ENCODE data around the gene DBT. TPM values are rescaled to one million over a fixed set of nuclear protein-coding genes. Genes with fewer than 3 reads are reported as not detected.

Gene DBT
- total RNA-seq, 1 donor from 2014 or later, result 11.6 TPM

DNA sequence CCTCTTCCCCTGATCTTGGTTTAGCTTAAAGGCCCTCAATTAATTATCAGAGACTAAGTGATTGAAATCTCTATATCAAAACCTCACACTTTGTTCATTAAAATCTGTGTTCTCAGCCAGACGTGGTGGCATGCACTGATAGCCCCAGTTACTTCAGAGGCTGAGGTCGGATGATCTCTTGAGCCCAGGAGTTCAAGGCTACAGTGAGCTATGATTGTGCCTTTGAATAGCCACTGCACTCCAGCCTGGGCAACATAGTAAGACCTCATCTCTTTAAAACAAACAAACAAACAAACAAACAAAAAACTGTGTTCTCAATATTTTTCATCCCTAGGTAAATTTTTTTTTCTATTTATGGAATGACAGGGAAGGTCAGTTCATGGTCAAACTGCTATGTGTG, 98.0 kb downstream of the DBT start:
- TF ChIP-seq CTCF (IDR thresholded peaks at IDR 0.05), result no peak
- peaks cover 24% of the 10 kb centered on the region for H3K36me3 Mint-ChIP-seq (ENCODE audit: low read depth)
- ATAC-seq (ENCODE audit: low read depth), result no peak
- POLR2A ChIA-PET, result no interaction called here
- H3K4me3 Mint-ChIP-seq, result no peak overlapping the region
- peaks cover 13% of the 10 kb centered on the region for H3K4me1 Mint-ChIP-seq
- no peak for DNase-seq
- intact Hi-C loops (cut with micrococcal nuclease), result loop anchor here (1.0 to 5.0 kb wide), 3 partner anchors 19 to 306 kb away; partner anchors contain the start of genes SASS6 and TRMT13
- no peaks in the 10 kb centered on the region for H3K9me3 Mint-ChIP-seq
- H3K27me3 Mint-ChIP-seq, result no peaks in the 10 kb centered on the region
- CTCF ChIA-PET, result no interaction called here
- H3K27ac Mint-ChIP-seq, result no peak overlapping the region

- Mint-ChIP-seq H3K36me3 (ENCODE audit: low read depth) (peaks cover 61% of the 10 kb centered on the region), H3K4me1 (peaks cover 13% of the 10 kb centered on the region), H3K27ac (no peak overlapping the region), H3K4me3 (no peak overlapping the region), H3K9me3 (no peaks in the 10 kb centered on the region), H3K27me3 (no peaks in the 10 kb centered on the region)
- POLR2A ChIA-PET, result no interaction called here
- intact Hi-C loops (cut with micrococcal nuclease), result no loop called here
- DNase-seq (no peak), ATAC-seq (ENCODE audit: low read depth) (no peak)
- TF ChIP-seq CTCF (IDR thresholded peaks at IDR 0.05), result no peak
- CTCF ChIA-PET, result no interaction called here
Measured at GRCh38 chr1:100147875-100148274, 101.8 kb downstream of the DBT start.

DNA sequence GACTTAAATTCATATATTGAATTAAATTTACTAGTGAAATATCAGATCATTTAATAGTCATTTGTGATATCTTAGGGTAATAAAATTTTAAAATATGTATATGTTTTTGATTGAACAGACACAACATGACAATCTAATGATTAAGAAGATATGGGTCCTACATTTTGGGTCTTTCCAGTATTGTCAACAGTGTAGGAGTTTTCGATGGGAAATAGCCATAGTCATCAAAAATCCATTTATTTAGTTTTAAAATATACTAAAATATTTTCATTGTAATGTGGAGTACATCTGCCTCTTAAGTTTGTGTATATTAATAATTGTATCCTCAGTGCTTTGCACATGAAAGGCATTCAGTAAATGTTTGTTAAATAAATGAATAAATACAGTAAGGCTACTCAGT, 102.7 kb downstream of the DBT start:
- Mint-ChIP-seq H3K4me1 (peaks cover 5% of the 10 kb centered on the region), H3K36me3 (ENCODE audit: low read depth) (peaks cover 69% of the 10 kb centered on the region), H3K4me3 (no peak overlapping the region), H3K27ac (no peak overlapping the region), H3K27me3 (no peaks in the 10 kb centered on the region), H3K9me3 (no peaks in the 10 kb centered on the region)
- no peak for TF ChIP-seq CTCF (IDR thresholded peaks at IDR 0.05)
- CTCF ChIA-PET, result no interaction called here
- POLR2A ChIA-PET, result no interaction called here
- intact Hi-C loops (cut with micrococcal nuclease), result no loop called here
- DNase-seq, result no peak
- no peak for ATAC-seq (ENCODE audit: low read depth)

GRCh38 chr1:100145116-100145515, 104.5 kb downstream of the DBT start:
- POLR2A ChIA-PET, result no interaction called here
- DNase-seq, result no peak
- no peak for ATAC-seq (ENCODE audit: low read depth)
- Mint-ChIP-seq H3K9me3 (no peaks in the 10 kb centered on the region), H3K4me3 (no peak overlapping the region), H3K4me1 (no peaks in the 10 kb centered on the region), H3K36me3 (ENCODE audit: low read depth) (peaks cover 75% of the 10 kb centered on the region), H3K27me3 (no peaks in the 10 kb centered on the region), H3K27ac (no peak overlapping the region)
- intact Hi-C loops (cut with micrococcal nuclease), result no loop called here
- no peak for TF ChIP-seq CTCF (IDR thresholded peaks at IDR 0.05)
- CTCF ChIA-PET, result no interaction called here

DNA sequence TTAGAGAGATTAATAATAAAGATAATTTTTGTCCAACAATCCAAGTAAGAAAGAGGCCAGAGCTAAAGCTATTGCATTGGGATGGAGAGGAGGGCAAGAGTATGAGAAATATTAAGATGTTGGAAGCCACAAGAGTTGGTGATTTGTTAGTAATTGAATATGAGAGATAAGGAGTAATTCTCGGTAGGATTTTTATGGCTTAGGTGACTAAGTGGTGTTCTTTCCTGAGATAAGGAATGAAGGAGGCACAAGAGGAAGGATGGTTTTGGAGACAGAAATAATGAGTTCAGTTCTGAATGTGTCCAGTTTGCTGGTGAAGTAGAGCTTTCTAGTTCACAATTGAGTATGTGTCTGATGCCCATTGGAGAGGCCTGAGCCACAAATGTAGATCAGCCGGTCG, 107.3 kb downstream of the DBT start:
- intact Hi-C loops (cut with micrococcal nuclease), result no loop called here
- ChIA-PET CTCF (no interaction called here), POLR2A (no interaction called here)
- Mint-ChIP-seq H3K27me3 (no peaks in the 10 kb centered on the region), H3K36me3 (ENCODE audit: low read depth) (peaks cover 79% of the 10 kb centered on the region), H3K9me3 (no peaks in the 10 kb centered on the region), H3K4me1 (no peaks in the 10 kb centered on the region), H3K27ac (no peak overlapping the region), H3K4me3 (no peak overlapping the region)
- no peak for ATAC-seq (ENCODE audit: low read depth)
- TF ChIP-seq CTCF (IDR thresholded peaks at IDR 0.05), result no peak
- no peak for DNase-seq
